Daoy (cell line): Measurements from ENCODE around the gene STARD13. TPM values are rescaled to one million over a fixed set of nuclear protein-coding genes. Genes with fewer than 3 reads are reported as not detected.
"Not testable (repeated sequence)": the region's sequence is repeated elsewhere in the genome, so short reads cannot be mapped to it uniquely, and the experiment has no call there.

Source experiments
- DNase-seq: peaks from one replicate; pipeline ENCODE4 v3.0.0-alpha.2; 2015; ENCODE audit warnings: low read depth
- total RNA-seq: library from RNA; depleted of rRNA; stranded (reverse); fragments of >200 nt; shearing (Covaris generic); gene quantifications from 2 replicates; pipeline ENCODE4 v1.2.3, GENCODE V29; 2014

The STARD13 gene
- total RNA-seq, 1 experiment from 2014 or later = 7.0 TPM

DNA sequence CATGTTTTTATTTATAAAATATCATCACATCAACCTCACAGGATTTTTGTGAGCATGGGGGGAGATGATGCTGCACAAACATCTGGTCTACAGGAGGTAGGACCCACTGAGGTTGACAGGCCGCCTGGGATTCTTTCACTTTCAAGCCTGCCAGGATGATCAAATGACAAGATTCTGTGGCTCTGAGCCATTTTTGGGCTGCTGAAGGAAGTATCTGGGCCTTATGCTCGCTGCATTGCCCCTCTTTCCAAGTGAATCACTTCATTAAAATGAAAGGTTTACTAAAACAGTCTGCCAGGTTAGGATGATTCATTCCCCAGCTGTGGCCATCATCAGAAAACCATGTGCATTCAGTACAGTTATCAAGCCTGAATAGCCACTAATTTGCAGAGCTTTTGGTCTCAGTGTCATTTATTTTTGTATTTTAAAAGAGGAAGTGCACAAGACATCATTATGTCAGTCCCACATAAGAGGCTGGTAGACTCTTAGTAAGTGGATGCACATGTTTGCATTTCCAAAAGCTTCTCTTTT is 34.4 kb downstream of the STARD13 start:
- peak; percentile 93 for DNase-seq

DNA sequence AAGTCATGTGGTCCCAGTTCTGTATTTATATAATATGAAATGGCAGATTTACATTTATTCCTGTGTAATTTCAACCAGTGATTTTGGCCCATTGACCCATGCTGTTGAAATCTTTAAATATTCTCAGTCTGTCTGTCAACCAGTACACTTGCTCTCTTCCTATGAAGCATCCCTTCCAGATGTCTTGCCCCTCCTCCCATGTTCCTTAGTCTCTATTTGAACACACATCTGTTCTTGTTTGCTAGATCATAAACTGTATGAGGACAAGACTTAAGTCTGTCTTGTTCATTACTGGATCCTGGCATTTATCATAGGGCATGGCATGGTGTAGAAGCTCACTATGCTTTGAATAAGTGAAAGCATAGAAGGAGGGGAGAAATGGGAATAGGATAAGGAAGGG is 34.9 kb downstream of the STARD13 start:
- no peak for DNase-seq

DNA sequence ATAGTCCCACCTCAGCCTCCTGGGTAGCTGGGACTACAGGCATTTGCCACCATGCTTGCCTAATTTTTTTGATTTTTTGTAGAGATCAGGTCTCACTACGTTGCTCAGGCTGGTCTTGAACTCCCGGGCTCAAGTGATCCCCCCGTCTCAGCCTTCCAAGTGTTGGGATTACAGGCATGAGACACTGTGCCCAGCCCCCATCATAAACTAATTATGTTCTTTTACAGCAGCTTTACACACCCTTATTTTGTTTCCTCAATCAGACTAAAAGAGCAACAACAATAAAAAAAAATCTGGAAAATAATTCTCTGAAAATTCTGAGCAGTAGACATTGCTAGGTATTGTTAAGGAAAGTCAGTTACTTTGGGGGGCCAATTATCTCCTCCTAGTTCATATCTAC is 35.7 kb downstream of the STARD13 start:
- DNase-seq = no peak

DNA sequence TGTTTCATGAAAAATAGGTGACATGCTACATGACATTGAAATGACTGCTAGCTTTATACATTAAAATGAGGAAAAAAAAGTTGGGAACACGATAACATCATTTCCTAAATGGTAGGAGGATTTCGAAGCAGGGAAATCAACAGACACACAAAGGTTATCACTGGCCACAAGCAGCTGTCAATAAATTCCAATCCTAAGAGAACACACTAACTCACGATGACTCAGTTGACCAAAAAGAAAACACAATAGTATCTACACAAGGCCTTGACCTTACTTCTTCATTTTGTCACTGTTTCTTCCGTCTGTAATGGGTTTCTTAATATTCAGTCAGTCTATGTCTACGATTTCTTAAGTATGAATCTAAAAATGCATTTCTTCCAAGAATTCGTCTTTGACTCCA is 36.5 kb downstream of the STARD13 start:
- DNase-seq = peak; percentile 75

DNA sequence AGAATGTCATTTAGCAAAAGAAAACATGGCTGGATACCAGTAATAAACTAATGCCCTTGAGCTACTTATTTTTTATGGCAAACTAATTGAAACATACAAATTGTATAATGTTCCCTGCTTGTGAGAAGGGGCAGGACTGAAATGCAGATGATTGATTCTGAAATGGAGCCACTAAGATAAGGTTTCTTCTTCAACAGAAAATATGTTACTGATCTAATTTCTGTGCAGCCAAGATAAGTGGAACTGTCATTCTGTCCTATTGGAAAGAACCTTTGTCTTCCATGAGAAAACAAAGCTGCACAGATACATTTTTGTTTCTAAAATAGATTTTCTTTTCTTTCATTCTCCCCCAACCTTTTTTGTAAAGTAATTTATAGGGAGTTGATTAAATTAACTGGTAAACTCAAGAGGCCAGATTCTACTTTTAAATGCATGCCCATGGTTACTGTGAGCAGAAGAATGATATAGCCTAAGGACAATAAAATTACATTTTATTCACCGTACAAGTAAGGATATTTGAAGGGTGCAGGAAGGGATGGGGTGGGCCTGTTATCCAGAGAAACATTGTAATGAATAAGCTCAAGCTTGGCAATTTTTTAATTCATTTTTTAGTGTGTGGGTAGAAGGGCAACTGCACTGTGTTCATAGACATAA is 39.9 kb downstream of the STARD13 start:
- DNase-seq = no peak

DNA sequence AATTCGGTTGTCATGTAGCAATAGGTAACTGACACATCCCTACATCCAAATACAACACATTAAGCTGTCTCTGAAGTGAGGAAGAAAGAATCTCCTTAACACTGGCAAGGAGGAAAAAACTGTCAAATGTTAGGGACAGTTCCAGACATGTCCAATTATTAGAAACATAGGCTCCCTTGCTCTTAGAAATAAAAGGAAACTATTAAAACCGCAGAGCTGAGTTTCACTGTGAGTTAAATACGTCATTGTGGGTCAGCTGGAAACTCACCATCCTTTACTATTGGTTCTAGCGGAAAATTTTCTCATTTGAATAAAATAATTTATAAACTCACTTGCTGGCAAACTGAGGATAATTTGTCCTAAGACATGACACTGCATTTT is 40.7 kb downstream of the STARD13 start:
- no peak for DNase-seq

DNA sequence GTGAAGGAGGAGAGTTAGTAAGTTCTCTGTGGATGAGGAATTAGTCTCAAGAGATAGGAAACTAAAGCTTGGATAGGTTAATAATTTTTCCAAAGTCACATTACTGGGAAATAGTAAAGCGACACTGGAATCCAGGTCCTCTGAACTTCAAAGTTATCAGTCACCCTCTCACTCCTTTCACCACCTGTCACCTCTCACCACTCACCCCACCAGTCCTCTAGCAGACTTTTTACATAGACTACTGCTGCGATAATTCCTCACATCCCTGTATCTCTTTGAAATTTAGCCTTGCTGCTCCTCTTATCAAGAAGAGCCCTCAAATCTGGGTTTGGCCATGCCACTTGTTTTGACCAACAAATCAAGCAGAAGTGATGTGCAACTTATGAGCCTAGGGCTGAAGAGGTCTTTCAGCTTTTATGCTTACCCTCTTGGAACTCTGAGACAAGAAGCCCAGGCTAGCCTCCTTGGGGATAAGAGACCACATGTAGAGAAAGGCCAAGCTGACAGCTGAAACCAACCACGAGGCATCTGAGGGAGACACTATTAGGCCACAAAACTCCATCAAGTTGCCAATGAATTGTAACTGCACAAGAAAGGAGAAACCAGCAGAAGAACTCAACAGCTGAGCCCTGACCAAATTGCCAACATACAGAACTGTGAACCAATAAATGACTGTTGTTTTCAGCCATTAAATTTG is 41.2 kb downstream of the STARD13 start:
- DNase-seq = no peak

DNA sequence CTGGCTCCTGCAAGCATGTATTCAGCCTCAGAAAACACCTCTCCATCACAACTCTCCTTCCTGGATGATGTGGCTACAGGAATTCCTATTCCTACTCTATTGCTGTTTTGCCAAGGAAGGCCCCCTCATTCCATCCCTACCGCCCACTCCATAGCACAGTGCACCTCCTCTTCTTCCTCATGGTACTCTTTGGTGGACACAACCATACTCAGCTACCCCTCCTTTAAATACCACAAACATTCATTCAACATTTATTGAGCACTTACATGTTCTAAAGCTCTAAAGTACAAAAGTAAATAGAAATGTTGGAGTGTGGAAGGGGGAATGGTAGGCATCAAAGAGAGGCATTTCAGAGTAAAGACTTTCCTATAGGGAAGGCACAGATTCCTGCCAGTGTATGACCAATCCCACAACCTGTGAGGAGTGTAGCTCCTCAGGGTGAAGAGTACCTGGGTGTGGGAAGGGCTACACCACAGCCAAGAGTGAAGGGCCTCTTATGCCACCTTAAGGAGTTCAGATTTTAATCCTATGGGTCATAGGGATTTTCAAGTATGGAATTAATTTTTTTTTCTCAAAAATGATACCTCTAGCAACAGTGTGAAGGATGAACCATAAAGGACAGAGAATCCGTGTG is 42.5 kb downstream of the STARD13 start:
- no peak for DNase-seq

DNA sequence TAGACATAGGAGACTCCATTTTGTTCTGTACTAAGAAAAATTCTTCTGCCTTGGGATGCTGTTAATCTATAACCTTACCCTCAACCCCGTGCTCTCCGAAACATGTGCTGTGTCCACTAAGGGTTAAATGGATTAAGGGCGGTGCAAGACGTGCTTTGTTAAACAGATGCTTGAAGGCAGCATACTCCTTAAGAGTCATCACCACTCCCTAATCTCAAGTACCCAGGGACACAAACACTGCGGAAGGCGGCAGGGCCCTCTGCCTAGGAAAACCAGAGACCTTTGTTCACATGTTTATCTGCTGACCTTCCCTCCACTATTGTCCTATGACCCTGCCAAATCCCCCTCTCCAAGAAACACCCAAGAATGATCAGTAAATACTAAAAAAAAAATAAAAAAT is 43.2 kb downstream of the STARD13 start:
- not testable (repeated sequence) for DNase-seq

DNA sequence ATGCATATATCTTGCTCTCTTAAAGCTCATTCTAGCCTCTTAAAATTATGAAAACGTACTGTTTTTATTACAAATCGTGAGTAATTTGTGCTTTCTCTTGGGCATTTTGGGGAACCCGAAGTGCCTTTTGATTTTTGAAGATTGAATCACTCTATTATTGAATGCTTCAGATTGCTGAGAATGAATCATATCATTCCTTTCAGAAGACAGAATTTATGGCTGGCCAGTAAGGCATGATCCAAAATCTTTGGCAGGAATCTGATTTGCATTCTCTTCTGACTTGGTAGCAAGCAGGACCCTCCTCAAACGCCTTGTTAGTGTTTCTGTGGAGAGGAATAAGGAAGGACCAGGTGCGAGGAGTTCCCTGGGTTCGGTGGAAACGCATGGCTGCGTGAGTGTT is 49.5 kb downstream of the STARD13 start:
- no peak for DNase-seq

DNA sequence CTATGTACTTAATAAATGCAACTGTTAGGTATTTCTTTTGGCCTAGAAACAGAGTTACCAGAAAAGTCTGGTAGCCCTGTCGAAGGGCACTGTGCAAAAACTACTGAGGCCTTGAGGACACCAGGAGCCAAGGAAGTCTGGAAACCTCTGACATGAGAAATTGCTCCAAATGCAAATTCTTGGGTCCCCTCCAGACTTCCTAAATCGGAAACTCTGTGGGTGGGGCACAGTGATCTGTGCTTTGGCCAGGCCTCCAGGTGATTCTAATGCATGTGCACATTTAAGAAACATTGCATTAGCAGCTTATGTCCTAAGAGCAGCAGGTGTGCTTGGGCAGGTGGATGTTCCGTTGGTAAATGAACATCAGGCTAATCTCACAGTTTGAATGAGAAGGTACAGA is 50.0 kb downstream of the STARD13 start:
- no peak for DNase-seq

DNA sequence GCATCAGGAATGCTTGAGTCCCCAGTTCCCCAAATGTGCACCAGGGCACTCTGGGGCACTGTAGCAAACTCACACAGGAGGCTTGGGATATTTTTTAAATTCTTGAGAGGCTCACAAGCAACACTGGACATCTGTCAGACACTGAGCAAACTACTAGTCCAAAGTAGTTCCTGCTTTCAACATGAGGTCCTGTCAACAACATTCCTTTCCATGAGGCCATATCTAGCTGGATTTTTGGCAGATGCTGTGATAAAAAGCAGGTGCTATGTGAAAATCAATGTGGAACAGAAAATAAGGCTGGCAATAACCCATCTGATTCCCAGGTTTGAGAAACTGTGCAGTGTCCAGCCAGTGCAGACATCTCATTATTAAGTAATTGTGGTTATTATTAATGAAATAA is 50.5 kb downstream of the STARD13 start:
- DNase-seq = no peak

DNA sequence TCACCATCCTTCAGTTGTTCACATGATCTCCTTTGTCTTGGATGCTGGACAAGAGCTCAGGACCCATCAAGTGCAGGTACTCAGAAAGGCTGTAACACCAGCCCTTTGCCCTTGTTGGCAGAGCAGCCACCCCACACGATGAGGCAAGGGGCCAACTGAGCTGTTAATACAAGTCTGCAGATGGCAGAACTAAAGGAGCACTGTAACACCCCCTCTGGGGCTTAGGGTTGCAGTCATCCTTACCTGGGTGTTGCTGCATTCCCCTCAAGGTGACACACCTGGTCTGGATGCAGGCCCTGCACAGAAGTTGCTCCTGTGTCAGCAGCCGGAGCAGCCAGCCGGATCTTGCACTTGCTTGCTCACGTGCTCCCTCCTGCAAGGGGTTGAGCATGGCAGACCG is 52.0 kb downstream of the STARD13 start:
- DNase-seq = no peak

DNA sequence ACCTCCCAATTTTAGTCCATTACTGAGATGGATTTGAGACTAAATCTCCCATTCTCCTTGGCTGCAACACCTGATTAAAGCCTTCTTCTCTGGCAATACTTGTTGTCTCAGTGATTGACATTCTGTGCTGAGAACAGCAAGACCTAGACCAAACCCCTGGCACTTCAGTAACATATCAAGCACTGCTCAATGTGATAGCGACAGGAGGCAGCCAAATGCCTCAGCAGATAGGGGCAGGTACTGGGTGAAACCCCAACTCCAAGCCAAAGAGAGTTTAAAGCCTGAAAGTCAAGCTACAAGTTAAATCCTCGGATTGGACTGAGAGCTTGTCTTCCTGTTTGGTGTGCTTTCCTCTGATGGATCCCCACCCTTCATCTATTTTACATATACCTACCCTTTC is 52.7 kb downstream of the STARD13 start:
- DNase-seq = no peak

DNA sequence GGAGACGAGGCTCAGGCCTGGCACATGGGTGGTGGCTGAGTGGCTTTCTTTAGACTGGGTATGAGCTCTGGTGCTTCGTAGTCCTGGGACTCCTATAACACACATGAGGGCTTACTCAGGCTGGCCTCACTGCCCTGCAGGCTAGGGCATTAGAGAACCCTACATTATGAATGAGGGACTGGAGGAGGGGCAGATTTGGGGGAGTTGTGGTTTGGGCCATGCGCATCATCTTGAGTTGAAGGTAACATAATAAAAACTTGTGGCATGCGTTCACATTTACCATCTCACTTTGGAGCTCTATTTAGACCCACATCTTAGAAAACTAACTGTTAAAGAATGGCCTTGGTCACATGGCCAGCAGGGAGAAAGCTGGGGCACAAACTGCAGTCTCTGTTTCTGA is 54.2 kb downstream of the STARD13 start:
- DNase-seq = no peak

DNA sequence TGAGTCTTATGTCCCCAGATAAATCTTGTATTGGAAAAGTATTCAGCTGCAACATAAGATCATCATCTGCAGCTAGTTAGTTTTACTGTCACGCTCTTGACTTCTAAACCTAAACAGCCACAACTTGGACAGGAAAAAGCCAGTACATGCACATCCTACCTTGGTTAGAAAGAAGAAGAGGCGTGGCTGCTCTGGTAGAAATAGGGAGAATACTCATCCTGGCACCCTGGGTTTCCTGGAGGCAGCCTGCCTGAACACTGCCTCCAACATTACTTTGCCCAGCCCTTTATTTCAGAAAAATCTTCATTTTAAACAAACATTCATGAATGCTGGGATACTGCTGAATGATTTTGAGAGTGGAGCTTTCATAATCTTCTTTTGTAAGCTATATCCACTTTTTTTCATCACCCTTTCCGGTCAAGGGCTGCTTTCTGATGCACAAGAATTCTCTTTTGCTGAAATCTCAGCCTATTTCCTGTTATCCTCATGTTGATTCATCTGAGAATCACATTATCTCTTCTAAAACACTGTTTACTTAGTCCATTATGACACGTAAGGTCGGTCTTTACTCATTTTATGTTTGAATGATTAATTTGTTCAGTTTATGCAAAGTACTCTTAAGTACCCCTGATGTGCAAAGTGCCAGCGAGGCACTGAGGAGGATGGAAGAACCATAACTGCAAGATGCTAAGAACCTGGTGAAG is 55.2 kb downstream of the STARD13 start:
- no peak for DNase-seq

DNA sequence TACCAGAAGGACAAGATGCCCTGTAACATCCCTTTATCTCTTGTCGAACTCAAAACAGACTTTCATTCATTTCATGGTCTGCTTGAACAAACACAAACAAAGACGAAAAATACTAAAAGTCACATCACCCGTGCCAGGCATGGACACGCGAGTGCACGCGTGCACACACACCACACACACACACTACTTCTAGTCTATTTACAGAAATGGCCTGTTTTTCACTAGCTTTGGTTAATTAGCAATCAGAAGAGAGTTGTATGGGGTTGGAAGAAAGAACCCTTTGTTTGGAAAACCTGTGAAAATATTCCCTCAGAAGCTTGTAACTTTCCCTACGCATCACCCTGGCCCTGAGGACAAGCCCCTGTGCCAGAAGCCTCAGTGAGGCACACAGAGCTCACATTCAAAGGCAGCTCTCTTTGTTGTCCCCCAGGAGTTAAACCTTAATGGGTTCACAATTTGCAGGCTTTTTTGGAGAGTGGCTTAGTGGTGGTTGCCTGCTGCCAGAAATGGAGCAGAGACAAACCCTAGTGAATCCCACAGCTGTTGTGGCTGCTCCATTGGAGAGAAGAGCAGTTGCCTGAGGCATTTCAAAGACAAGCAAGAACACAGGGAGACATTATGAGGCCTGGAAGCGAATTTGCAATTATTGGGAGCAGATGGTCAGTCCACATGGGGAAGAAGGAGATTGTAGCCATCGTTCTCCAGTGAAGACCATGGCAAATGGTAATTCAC is 55.9 kb downstream of the STARD13 start:
- DNase-seq = no peak

DNA sequence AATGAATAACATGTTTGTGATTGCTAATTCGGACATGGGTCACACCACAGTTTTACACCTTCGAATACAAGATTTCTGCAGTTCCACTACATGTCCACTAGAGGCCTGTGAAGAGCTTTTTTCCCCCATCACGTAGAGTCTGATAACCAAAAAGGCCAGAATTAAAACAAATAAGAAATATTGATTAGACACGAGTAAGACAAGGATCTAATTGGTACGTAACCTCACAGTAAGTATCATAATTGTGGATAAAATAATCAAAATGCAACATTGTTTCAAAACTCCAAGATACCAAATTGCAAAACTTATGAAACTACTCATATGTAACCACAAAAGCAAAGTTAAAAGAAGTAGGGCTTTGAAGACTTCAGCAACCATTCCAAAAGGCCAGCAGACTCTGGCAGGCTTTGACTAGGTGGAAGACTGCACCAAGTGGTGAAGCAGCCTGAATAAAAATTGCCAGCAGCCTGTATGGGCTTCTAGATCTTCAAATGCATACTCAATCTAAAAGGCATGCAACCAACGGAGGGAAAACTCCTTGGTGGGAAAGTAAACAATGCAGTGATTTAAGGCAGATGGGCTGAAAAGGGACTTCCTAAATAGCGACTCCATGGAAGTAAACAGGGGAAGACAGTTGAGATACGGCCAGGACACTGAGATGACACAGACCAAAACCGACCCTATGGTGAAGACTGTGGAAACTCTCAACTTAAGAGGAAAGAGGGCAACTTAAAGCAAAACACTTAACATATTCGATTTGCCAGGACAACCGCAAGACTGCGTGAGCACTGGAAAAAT is 56.7 kb downstream of the STARD13 start:
- peak; percentile 44 for DNase-seq

DNA sequence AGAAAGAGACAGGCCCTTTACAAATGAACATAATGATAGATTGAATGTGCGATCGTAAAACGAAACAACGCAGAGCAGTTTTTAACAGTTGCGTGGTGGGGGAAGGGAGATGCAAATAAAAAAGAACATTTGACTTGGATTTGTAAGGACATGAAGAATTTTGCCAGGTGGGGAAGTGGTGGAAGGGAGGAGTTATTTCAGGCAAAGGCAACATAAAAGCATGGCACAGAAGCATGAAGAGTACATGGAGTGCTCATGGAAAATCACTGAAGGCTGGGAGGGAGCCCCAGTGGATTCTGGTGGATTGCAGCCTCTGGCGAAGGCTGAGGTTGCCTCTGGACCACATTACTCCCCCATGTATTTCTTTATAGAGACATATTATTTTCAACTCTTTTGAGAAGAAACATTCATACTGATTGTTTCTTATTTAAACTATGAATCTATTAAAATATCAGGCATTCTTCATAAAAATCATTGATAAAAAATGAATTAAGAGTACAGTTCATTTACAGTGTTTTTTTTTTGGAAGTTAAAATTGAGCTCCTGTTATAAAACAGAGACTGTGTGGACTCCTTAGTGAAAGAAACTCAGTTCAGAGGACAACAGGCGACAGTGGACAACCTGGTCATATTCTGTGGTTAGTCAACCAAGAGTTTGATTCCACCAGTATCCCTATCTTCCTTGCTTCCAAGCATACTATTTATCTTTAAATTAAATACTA is 57.5 kb downstream of the STARD13 start:
- no peak for DNase-seq

DNA sequence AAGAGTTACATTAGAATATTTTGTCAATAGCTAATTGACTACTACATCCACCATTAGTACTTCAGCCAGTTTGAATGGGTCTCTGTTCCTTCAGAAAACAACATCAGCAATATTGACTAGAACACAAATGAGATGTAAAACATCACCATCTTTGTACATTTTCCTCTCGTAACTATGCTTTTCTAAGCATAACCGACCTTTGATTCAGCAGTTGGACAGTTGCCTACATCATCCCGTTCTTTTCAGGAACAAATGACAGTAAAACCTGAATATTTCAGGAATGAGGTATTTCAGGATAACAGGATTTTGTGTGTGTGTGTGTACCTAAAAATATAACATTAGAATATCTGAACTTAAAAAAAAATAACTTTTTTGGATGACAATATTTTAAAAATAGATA is 60.9 kb downstream of the STARD13 start:
- no peak for DNase-seq
